GM18520 (cell line): Measurements from ENCODE around the gene CAPN15.
A peak's percentile ranks its signal among the peaks of the same experiment; 100 is the strongest.
"Not testable (repeated sequence)": the region's sequence is repeated elsewhere in the genome, so short reads cannot be mapped to it uniquely, and the experiment has no call there.

Experiments
- ATAC-seq: cut with Tn5 transposase; IDR thresholded peaks from one replicate; pipeline ENCODE4 v1.9.1; 2021; ENCODE audit not compliant: unreplicated experiment

Gene CAPN15

GRCh38 chr16:527015-527903 lies at the start of gene CAPN15:
Gene CAPN15 (plus strand): TSS chr16:527712. CDS start chr16:546839, 19,127 bp downstream.
- ATAC-seq = peak; percentile 56

DNA sequence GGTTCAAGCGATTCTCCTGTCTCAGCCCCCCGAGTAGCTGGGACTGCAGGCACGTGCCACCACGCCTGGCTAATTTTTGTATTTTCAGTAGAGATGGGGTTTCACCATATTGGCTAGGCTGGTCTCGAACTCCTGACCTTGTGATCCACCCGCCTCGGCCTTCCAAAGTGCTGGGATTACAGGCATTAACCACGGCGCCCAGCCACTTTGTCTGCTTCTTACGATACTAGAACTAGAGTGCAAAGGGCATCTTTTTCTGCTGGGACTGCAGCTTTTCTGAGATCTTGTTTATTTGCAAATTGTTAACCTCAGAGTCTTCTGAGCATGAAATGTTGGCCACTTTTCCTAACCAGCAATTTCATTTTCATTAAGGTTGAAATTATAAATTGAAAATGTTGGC lies 49.2 kb upstream of the CAPN15 start:
- not testable (repeated sequence) for ATAC-seq

DNA sequence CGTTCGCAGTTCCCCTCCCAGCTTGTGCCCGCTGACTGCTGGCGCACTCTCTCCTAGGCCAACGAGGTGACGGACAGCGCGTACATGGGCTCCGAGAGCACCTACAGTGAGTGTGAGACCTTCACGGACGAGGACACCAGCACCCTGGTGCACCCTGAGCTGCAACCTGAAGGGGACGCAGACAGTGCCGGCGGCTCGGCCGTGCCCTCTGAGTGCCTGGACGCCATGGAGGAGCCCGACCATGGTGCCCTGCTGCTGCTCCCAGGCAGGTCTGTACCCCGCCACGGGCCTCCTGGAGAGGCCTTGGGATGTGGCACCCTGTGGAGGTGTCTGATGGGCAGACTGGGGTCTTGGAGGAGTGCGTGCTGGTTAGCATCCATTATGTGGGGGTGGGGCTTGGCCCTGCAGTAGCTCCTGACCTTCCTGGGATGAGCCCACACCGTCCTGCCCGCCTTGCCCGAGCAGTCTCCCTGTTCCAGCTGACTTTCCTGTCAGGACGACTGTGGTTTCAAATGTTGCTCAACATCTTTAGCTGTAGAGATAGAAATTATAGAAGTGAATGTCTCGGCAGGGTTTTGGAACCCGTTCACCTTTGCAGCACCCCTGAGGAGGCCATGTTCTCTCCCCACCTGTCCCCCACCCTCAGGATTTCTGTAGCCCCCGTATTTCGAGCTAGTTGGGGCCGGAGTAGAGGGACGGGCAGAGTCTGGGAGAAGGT lies 44.9 kb upstream of the CAPN15 start:
- ATAC-seq = no peak

- no peak for ATAC-seq
Measured at GRCh38 chr16:483341-484075, 44.0 kb upstream of the CAPN15 start.

- no peak for ATAC-seq
Measured at GRCh38 chr16:489606-490005, 37.9 kb upstream of the CAPN15 start.

GRCh38 chr16:490768-491167 lies 36.7 kb upstream of the CAPN15 start:
- ATAC-seq = no peak

DNA sequence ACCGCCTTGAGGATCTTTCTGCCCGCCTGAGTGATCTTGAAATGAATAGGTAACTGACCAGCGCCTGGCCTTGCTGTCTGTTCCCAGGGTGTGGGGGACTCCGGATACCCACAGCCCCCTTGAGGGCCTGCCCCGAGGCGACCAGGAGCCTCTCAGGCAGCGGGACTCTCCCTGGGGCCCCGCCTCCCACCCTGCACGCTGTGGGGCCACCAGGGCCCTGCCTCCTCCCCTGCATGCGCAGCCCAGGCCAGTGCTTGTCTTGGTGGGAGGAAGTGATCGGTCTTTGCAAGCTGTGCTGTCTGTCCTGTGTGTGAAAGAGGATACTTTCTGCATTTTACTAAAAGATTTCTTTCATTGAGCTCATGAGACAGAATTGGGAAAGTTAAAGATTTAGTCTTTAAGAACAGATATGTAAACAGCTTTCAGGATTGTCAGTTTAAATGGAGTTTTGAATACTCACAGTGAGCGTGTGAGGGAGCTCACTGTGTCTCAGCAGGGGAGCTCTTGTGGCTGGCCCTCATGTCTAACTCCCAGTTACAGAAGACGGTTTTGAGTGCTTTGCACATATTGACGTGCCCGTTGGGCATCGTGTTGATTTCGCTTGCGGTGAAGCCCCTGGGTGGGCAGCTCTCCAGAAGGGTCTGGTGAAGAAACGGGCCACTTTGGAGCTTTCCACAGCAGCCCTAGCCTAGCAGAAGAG lies 36.1 kb upstream of the CAPN15 start:
- no peak for ATAC-seq

DNA sequence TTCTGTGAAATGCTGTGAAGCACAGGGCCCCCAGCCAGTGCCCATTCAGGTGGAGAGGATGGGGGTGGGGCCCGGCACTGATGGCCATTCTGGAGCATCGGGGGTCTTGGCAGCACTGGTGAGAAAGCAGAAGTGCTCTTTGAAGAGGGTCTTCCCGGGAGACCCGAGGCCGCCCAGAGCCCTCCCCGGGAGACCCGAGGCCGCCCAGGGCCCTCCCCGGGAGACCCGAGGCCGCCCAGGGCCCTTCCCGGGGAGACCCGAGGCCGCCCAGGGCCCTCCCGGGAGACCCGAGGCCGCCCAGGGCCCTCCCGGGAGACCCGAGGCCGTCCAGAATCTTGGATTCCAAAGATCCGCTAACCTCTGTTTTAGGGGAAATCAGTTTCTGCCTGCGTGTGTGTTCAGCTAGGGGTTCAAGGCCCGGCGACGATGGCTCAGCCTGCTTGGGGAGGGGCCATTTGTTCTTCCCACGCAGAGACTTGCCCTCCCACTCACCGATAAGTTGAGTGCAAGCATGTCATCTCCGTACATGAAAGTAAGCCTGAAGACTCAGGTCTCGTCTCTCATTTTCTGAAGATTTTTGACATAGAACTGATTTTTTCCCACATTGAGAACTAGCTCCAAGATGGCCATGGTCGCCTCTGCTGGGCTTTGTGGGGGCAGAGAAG lies 35.2 kb upstream of the CAPN15 start:
- no peak for ATAC-seq

GRCh38 chr16:494676-495075 lies 32.8 kb upstream of the CAPN15 start:
- ATAC-seq = not testable (repeated sequence)

GRCh38 chr16:495127-495748 lies 32.3 kb upstream of the CAPN15 start:
- ATAC-seq = no peak

DNA sequence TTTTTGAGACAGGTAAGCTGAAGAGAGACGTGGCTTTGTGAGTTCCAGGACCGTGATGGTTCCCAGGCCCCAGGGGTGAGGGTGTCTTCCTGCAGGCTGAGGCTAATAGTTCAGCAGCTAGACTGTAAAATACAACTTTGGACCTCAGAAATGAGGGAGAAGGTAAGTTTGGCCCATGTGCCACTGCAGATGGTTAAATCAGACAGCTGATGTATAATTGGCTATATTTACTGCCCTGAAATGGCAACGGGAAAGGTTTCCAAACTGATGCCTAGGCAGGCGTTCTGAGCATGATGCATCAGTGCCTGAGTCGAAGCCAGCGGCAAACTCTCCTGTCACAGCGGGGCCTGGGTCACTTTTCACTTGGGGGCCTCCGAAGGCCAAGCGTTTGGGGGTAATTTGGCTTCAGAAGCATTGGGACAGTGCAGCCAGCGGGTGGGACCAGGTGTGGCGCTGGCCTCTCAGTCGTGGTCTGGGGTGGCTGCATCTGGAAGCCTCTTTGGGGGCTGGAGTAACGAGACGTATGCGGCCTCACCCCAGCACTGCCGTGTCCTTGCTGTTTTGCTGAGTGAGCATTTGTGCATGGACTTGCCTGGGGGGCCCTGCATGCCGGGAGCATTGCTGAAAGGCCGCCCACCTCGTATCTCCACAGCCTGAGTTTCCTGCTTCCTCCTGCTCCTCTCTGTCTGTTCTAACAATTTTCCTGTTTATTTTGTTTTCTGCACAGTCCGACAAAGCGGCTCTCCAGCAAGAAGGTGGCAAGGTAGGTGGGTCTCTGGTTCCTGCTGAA lies 31.2 kb upstream of the CAPN15 start:
- ATAC-seq = no peak

DNA sequence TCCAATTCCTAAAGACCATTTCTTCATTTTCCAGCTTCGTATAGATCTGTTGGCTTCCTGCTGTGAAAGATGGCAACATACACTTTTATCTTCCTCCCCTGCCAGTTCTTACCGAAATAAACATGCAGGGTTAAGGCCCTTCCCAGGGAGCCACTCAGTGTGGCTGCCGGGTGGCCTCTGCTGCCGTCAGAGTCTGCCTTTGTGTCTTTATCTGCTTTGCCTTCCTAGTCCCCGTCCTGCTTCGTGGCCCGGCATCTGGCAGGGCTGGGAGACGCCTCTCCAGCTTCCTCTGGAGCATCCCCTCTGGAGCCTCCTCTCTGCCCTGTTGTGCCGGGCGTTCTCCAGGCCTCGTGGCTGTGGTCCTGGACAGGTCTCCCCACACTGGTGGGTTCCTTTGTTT lies 30.3 kb upstream of the CAPN15 start:
- ATAC-seq = no peak

DNA sequence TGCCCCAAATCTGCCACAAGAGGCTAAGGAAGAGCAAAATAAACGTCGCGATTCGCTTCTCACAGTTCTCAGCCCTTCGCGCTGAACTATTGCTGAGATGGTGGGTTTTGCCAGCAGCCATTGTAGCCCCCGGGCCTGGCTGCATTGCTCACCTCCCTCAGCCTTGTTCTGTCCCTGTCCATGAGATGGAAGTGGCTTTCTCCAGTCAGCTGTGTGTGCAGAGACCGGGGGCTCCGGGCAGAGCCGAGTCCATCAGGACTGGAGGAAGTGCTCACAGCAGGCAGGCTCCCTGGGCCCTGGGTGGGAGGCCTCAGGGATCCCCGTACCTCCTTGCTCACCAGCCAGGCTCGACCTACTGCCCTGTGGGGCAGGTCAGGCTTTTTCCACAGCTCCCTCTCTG lies 27.6 kb upstream of the CAPN15 start:
- ATAC-seq = no peak

GRCh38 chr16:500709-501108 lies 26.8 kb upstream of the CAPN15 start:
- no peak for ATAC-seq

GRCh38 chr16:502179-502943 lies 25.2 kb upstream of the CAPN15 start:
- no peak for ATAC-seq

DNA sequence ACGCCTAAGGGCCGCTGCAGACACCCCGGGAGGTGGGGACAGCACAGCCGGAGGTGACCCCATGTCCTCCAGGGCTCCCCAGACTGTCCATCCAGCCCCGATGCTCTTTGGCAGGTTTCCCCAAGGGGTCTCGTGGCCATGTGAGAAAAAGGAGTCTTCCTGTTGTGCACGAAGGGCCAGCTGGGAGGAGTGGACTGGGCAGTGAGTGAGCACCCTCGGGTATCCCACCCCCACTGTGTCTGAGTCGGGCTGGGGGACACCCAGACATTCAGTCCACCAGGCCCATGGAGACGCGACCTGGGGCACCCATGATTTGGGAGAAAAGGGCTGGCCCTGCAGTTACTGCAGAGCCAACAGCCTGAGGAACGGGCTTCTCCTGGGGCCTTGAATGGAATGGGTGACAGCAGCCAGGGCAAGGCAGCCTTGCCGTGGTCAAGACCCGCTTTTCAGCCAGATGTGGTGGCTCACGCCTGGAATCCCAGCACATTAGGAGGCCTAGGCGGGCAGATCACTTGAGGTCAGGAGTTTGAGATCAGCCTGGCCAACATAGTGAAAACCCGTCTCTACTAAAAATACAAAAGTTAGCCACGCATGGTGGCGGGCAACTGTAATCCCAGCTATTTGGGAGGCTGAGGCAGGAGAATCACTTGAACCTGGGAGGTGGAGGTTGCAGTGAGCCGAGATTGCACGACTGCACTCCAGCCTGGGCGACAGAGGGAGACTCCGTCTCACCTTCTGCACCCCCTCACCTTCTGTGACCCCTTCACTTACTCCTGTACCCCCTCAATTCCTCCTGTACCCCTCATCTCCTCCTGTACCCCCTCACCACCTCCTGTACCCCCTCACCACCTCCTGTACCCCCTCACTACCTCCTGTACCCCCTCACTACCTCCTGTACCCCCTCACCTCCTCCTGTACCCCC lies 24.1 kb upstream of the CAPN15 start:
- no peak for ATAC-seq

GRCh38 chr16:505479-506245 lies 21.9 kb upstream of the CAPN15 start:
- no peak for ATAC-seq
